ENCODE measurements around the gene ATAT1. TPM values are rescaled to one million over a fixed set of nuclear protein-coding genes. Genes with fewer than 3 reads are reported as not detected.

The ATAT1 gene
- total RNA-seq, 2 experiments from 2014 or later = 10.4 to 17.8 TPM

DNA sequence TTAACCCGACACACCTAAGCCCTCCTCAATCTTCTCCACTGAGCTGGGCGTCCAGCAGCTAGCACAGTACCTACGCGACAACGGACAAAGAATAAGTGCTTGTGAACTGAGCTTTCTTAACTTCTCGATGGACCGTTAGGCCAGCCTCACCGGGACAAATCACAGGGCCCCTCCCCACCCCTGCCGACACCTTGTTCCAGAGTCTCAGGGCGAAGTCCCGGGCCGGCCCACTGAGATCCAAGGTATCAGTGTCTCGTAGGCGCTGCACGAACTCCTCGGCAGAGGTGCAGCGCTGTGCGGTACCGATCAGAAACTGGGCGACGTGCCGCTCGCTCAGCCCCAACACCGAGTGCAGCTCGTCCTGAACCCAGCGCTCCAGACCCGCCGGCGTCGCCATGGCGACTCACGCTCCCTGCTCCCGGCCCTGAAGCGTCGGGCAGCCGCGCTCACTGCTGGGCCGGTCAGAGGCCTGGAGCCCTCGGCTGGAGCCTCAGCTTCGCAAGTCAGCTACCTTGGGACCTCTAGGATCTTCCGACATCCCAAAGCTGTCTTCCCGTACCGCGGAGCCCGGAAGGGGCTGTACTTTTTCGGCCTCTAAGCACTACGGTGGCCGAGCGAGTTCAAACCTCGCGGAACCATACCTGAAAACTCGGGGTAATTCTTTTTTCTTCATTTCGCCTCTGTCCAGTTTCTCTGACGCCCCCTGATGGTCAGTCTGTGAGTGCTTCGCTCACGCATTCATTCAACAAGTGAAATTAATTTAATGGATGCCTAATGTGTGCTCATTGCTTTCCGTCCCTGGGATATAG lies 46.0 kb downstream of the ATAT1 start, which contains the start of gene DHX16:
Gene DHX16 (minus strand): TSS at position 562 of the 809 bp plus-strand sequence. CDS start 165 bp downstream, at position 397.
- CTCF ChIA-PET (ENCODE audit: unreplicated experiment) = interaction anchor here (0.6 to 1.4 kb wide), 3 partner anchors 15 to 58 kb away, joined by 3 to 9 read pairs (median 3); no protein-coding TSS in a partner anchor
- no TSS peak for BruUV-seq (replicated peaks)

GRCh38 chr6:30676660-30677285 lies 50.1 kb downstream of the ATAT1 start:
- H3K79me2 ChIP-seq (ENCODE audit: insufficient read depth, low read depth, low read length) = peaks cover 54% of the 10 kb centered on the region

More for the DNA sequence above, 46.0 kb downstream of the ATAT1 start, which contains the start of gene DHX16:
- H3K9me2 ChIP-seq (ENCODE audit: insufficient read depth, low read length) = no peaks in the 10 kb centered on the region
- H3K4me3 ChIP-seq (ENCODE audit: low read depth, low read length, poor library complexity, severe bottlenecking) = peak within 1 kb of the TSS; percentile 89
- H3K4me1 ChIP-seq (ENCODE audit: insufficient read depth, low read length, poor library complexity, severe bottlenecking) = peaks cover 12% of the 10 kb centered on the region
- no peak within 1 kb of the TSS for H3K27ac ChIP-seq (ENCODE audit: low read depth, low read length, poor library complexity, severe bottlenecking)
- no peaks in the 10 kb centered on the region for H4K20me1 ChIP-seq (ENCODE audit: insufficient read depth, low read length)
- POLR2A ChIA-PET = interaction anchor here (0.6 to 1.2 kb wide), 11 partner anchors 9 to 619 kb away, joined by 3 to 6 read pairs (median 5); partner anchors contain the start of gene MRPS18B
- H3K79me2 ChIP-seq (ENCODE audit: insufficient read depth, low read depth, low read length) = peaks cover 17% of the 10 kb centered on the region; the same call in 1 of the 2 replicates
- peaks cover 40% of the 10 kb centered on the region for H3K36me3 ChIP-seq (ENCODE audit: insufficient read depth, low read length)
- DNase-seq (ENCODE audit: low spot score) = peak; percentile 97
- peak within 1 kb of the TSS; percentile 58; the same call in 1 of the 2 replicates for H2AFZ ChIP-seq (ENCODE audit: low read length)
- no peaks in the 10 kb centered on the region for H3K9me3 ChIP-seq (ENCODE audit: low read length)
- intact Hi-C loops (cut with micrococcal nuclease; ENCODE audit: unreplicated experiment) = loop anchor here (1.0 to 10.0 kb wide), 4 partner anchors 46 to 212 kb away; partner anchors contain the start of genes ATAT1 and DDR1
- no peak for TF ChIP-seq EZH2phosphoT487 (IDR thresholded peaks at IDR 0.05; ENCODE audit: borderline replicate concordance, low read depth, low read length)
- TF ChIP-seq, protein P1, sequence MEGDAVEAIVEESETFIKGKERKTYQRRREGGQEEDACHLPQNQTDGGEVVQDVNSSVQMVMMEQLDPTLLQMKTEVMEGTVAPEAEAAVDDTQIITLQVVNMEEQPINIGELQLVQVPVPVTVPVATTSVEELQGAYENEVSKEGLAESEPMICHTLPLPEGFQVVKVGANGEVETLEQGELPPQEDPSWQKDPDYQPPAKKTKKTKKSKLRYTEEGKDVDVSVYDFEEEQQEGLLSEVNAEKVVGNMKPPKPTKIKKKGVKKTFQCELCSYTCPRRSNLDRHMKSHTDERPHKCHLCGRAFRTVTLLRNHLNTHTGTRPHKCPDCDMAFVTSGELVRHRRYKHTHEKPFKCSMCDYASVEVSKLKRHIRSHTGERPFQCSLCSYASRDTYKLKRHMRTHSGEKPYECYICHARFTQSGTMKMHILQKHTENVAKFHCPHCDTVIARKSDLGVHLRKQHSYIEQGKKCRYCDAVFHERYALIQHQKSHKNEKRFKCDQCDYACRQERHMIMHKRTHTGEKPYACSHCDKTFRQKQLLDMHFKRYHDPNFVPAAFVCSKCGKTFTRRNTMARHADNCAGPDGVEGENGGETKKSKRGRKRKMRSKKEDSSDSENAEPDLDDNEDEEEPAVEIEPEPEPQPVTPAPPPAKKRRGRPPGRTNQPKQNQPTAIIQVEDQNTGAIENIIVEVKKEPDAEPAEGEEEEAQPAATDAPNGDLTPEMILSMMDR (conservative IDR thresholded peaks at IDR 0.05; ENCODE audit: low read length) = peak; percentile 97
- H3K4me2 ChIP-seq (ENCODE audit: low read length) = peak within 1 kb of the TSS; percentile 73

More at GRCh38 chr6:30676660-30677285, 50.1 kb downstream of the ATAT1 start:
- POLR2A ChIA-PET = no interaction called here
- intact Hi-C loops (cut with micrococcal nuclease; ENCODE audit: unreplicated experiment) = loop anchor here (10.0 kb wide), 1 partner anchor 208 kb away; the partner anchor contains the start of gene DDR1
- Histone ChIP-seq H2AFZ (ENCODE audit: low read length) (no peak overlapping the region), H3K36me3 (ENCODE audit: insufficient read depth, low read length) (peaks cover 61% of the 10 kb centered on the region), H3K27ac (ENCODE audit: low read depth, low read length, poor library complexity, severe bottlenecking) (no peak overlapping the region), H4K20me1 (ENCODE audit: insufficient read depth, low read length) (peaks cover 7% of the 10 kb centered on the region; the same call in 1 of the 2 replicates), H3K4me1 (ENCODE audit: insufficient read depth, low read length, poor library complexity, severe bottlenecking) (peaks cover 38% of the 10 kb centered on the region), H3K4me3 (ENCODE audit: low read depth, low read length, poor library complexity, severe bottlenecking) (no peak overlapping the region), H3K9me2 (ENCODE audit: insufficient read depth, low read length) (no peaks in the 10 kb centered on the region), H3K4me2 (ENCODE audit: low read length) (no peak overlapping the region), H3K9me3 (ENCODE audit: low read length) (no peaks in the 10 kb centered on the region)
- DNase-seq (ENCODE audit: low spot score) = no peak
- TF ChIP-seq, protein P1 (conservative IDR thresholded peaks at IDR 0.05; ENCODE audit: low read length) = no peak
- TF ChIP-seq EZH2phosphoT487 (IDR thresholded peaks at IDR 0.05; ENCODE audit: borderline replicate concordance, low read depth, low read length) = no peak
- BruUV-seq (replicated peaks) = TSS peak; percentile 84
- CTCF ChIA-PET (ENCODE audit: unreplicated experiment) = interaction anchor here (0.6 kb wide), 1 partner anchor 333 kb away, joined by 3 read pairs; the partner anchor contains the start of gene MUC22

Measured in OCI-LY7 (cell line).